Measurements from ENCODE around the gene DTNB. TPM values are rescaled to one million over a fixed set of nuclear protein-coding genes. Genes with fewer than 3 reads are reported as not detected.

DTNB gene
- polyA plus RNA-seq, 1 of the 3 experiments (the other 2 are of a cell fraction): 15.3 TPM

- POLR2A ChIA-PET: no interaction called here
- Histone ChIP-seq H3K27me3 (ENCODE audit: insufficient read depth) (no peaks in the 10 kb centered on the region), H3F3A (replicated peaks; ENCODE audit: insufficient read depth) (peaks cover 30% of the 10 kb centered on the region), H3K4me3 (ENCODE audit: low read depth in 2 of 2, low read length in 1 of 2) (no peak overlapping the region), H3K9me2 (no peaks in the 10 kb centered on the region), H4K20me1 (ENCODE audit: insufficient read depth) (no peaks in the 10 kb centered on the region; the same call in 1 of the 2 replicates), H3K36me3 (replicated peaks in 1 of 2; ENCODE audit: control insufficient read depth in 1 of 2, insufficient read depth in 2 of 2, low read length in 1 of 2) (peaks cover 0 to 10% of the 10 kb centered on the region in 2 experiments), H3K9me3 (no peaks in the 10 kb centered on the region), H3K4me2 (no peak overlapping the region), H3K79me2 (ENCODE audit: insufficient read depth) (no peaks in the 10 kb centered on the region), H3K27ac (ENCODE audit: low read depth in 2 of 2, low read length in 1 of 2) (no peak overlapping the region), H3K4me1 (ENCODE audit: control insufficient read depth in 1 of 2, insufficient read depth in 2 of 2, low read depth in 1 of 2, low read length in 1 of 2) (peaks cover 0 to 14% of the 10 kb centered on the region in 2 experiments; a peak in 3 of 4 replicates), H3K9ac (no peak overlapping the region), H2AFZ (ENCODE audit: low read depth) (no peak overlapping the region)
- CTCF ChIA-PET: interaction anchor here (0.6 to 1.7 kb wide), 4 partner anchors 14 to 95 kb away, joined by 3 to 6 read pairs (median 4); no protein-coding TSS in a partner anchor
- DNase-seq: no peak
- 75% methylated on average over 4 of the region's 4 CpGs for WGBS (ENCODE audit: low lambda C conversion rate)
- TF ChIP-seq EP300 (IDR thresholded peaks at IDR 0.05; ENCODE audit: borderline replicate concordance in 1 of 2, low read depth in 1 of 2, low read length in 1 of 2) (no peak), NFIC (IDR thresholded peaks at IDR 0.05; ENCODE audit: borderline replicate concordance) (no peak), JUND (IDR thresholded peaks at IDR 0.05) (no peak), RFX5 (IDR thresholded peaks at IDR 0.05; ENCODE audit: low read length) (no peak), EZH2phosphoT487 (IDR thresholded peaks at IDR 0.05; ENCODE audit: borderline replicate concordance, low read depth) (no peak), ELF1 (IDR thresholded peaks at IDR 0.05) (no peak), SIN3A (IDR thresholded peaks at IDR 0.05; ENCODE audit: borderline replicate concordance, low read depth, low read length) (no peak), TEAD4 (IDR thresholded peaks at IDR 0.05; ENCODE audit: borderline replicate concordance, insufficient read depth) (no peak), MAX (IDR thresholded peaks at IDR 0.05; ENCODE audit: low read depth) (no peak), NRF1 (IDR thresholded peaks at IDR 0.05; ENCODE audit: low read depth, low read length) (no peak), POLR2AphosphoS5 (IDR thresholded peaks at IDR 0.05; ENCODE audit: low read depth, low read length) (no peak)
- TF ChIP-seq, protein P1, sequence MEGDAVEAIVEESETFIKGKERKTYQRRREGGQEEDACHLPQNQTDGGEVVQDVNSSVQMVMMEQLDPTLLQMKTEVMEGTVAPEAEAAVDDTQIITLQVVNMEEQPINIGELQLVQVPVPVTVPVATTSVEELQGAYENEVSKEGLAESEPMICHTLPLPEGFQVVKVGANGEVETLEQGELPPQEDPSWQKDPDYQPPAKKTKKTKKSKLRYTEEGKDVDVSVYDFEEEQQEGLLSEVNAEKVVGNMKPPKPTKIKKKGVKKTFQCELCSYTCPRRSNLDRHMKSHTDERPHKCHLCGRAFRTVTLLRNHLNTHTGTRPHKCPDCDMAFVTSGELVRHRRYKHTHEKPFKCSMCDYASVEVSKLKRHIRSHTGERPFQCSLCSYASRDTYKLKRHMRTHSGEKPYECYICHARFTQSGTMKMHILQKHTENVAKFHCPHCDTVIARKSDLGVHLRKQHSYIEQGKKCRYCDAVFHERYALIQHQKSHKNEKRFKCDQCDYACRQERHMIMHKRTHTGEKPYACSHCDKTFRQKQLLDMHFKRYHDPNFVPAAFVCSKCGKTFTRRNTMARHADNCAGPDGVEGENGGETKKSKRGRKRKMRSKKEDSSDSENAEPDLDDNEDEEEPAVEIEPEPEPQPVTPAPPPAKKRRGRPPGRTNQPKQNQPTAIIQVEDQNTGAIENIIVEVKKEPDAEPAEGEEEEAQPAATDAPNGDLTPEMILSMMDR (IDR thresholded peaks at IDR 0.05): no peak
- TF ChIP-seq, protein P2, sequence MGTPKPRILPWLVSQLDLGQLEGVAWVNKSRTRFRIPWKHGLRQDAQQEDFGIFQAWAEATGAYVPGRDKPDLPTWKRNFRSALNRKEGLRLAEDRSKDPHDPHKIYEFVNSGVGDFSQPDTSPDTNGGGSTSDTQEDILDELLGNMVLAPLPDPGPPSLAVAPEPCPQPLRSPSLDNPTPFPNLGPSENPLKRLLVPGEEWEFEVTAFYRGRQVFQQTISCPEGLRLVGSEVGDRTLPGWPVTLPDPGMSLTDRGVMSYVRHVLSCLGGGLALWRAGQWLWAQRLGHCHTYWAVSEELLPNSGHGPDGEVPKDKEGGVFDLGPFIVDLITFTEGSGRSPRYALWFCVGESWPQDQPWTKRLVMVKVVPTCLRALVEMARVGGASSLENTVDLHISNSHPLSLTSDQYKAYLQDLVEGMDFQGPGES (IDR thresholded peaks at IDR 0.05; ENCODE audit: low read depth, low read length): no peak
Observed at GRCh38 chr2:25620711-25621110, 52.7 kb downstream of the DTNB start.

DNA sequence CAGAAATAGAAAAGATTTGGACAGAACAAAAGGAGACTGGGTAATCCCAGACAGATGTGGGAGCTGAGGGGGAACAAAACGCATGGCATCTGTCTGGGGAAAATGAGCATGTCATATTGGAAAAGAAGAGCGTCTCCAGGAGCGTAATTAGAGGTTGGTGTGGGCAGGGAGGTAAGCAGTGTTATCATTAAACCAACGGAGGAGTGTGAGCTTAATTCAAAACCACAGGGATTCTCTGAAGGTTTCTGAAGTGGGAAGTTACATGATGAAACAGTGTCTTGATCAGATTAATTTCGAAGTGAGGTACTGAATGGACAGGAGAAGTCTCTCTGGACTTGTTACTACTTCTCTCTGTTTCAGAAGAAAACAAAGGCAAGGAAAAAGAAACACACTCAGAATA, 53.3 kb downstream of the DTNB start:
- H3K27ac ChIP-seq (ENCODE audit: low read depth in 2 of 2, low read length in 1 of 2): no peak overlapping the region
- H3K27me3 ChIP-seq (ENCODE audit: insufficient read depth): no peaks in the 10 kb centered on the region
- no peaks in the 10 kb centered on the region; the same call in 1 of the 2 replicates for H4K20me1 ChIP-seq (ENCODE audit: insufficient read depth)
- H3K4me2 ChIP-seq: no peak overlapping the region
- no peaks in the 10 kb centered on the region for H3K9me3 ChIP-seq
- H3K9me2 ChIP-seq: no peaks in the 10 kb centered on the region
- H3F3A ChIP-seq (replicated peaks; ENCODE audit: insufficient read depth): peaks cover 30% of the 10 kb centered on the region
- whole genome bisulfite sequencing (ENCODE audit: low lambda C conversion rate): 85% methylated on average over 5 of the region's 5 CpGs
- H3K36me3 ChIP-seq (replicated peaks in 1 of 2; ENCODE audit: control insufficient read depth in 1 of 2, insufficient read depth in 2 of 2, low read length in 1 of 2): peaks cover 0 to 10% of the 10 kb centered on the region in 2 experiments
- no peak overlapping the region for H3K4me3 ChIP-seq (ENCODE audit: low read depth in 2 of 2, low read length in 1 of 2)
- ChIA-PET CTCF (interaction anchor here (1.3 to 1.7 kb wide), 4 partner anchors 13 to 82 kb away, joined by 3 to 6 read pairs (median 4); no protein-coding TSS in a partner anchor), POLR2A (no interaction called here)
- no peak for DNase-seq
- H2AFZ ChIP-seq (ENCODE audit: low read depth): no peak overlapping the region
- H3K4me1 ChIP-seq (ENCODE audit: control insufficient read depth in 1 of 2, insufficient read depth in 2 of 2, low read depth in 1 of 2, low read length in 1 of 2): peaks cover 0 to 16% of the 10 kb centered on the region in 2 experiments; a peak in 3 of 4 replicates
- H3K79me2 ChIP-seq (ENCODE audit: insufficient read depth): no peaks in the 10 kb centered on the region
- no peak overlapping the region for H3K9ac ChIP-seq
- no peak for TF ChIP-seq NFIC (IDR thresholded peaks at IDR 0.05; ENCODE audit: borderline replicate concordance)
- TF ChIP-seq RAD21 (IDR thresholded peaks at IDR 0.05; ENCODE audit: low read length): no peak
- no peak for TF ChIP-seq ELF1 (IDR thresholded peaks at IDR 0.05)
- no peak for TF ChIP-seq NRF1 (IDR thresholded peaks at IDR 0.05; ENCODE audit: low read depth, low read length)
- TF ChIP-seq RFX5 (IDR thresholded peaks at IDR 0.05; ENCODE audit: low read length): no peak
- no peak for TF ChIP-seq YY1 (IDR thresholded peaks at IDR 0.05; ENCODE audit: low read depth)
- TF ChIP-seq POLR2AphosphoS5 (IDR thresholded peaks at IDR 0.05; ENCODE audit: low read depth, low read length): no peak
- TF ChIP-seq GATA2 (CRISPR knock-in tag; IDR thresholded peaks at IDR 0.05): no peak
- TF ChIP-seq EZH2phosphoT487 (IDR thresholded peaks at IDR 0.05; ENCODE audit: borderline replicate concordance, low read depth): no peak
- TF ChIP-seq FOXM1 (IDR thresholded peaks at IDR 0.05; ENCODE audit: low read depth): no peak
- no peak for TF ChIP-seq SMC3 (IDR thresholded peaks at IDR 0.05; ENCODE audit: low read depth, low read length)
- TF ChIP-seq JUND (IDR thresholded peaks at IDR 0.05): no peak
- TF ChIP-seq, protein P3, sequence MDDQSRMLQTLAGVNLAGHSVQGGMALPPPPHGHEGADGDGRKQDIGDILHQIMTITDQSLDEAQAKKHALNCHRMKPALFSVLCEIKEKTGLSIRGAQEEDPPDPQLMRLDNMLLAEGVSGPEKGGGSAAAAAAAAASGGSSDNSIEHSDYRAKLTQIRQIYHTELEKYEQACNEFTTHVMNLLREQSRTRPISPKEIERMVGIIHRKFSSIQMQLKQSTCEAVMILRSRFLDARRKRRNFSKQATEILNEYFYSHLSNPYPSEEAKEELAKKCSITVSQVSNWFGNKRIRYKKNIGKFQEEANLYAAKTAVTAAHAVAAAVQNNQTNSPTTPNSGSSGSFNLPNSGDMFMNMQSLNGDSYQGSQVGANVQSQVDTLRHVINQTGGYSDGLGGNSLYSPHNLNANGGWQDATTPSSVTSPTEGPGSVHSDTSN (IDR thresholded peaks at IDR 0.05): no peak
- TF ChIP-seq FOXJ3 (CRISPR knock-in tag; IDR thresholded peaks at IDR 0.05): no peak
- no peak for TF ChIP-seq MAX (IDR thresholded peaks at IDR 0.05; ENCODE audit: low read depth)
- no peak for TF ChIP-seq ZBTB33 (IDR thresholded peaks at IDR 0.05; ENCODE audit: borderline replicate concordance, low read depth)

All from SK-N-SH (cell line).